GM12874 (cell line): ENCODE data around the gene NDFIP1.

Experiments used
- CTCF ChIP-seq: IDR thresholded peaks from 2 replicates; pipeline ENCODE4 v1.5.1; 2011; ENCODE audit warnings: low read depth, mild to moderate bottlenecking, control low read depth, low read length, moderate library complexity; ENCODE audit not compliant: insufficient read depth

The NDFIP1 gene

GRCh38 chr5:142166754-142167153 lies 58.2 kb downstream of the NDFIP1 start:
- TF ChIP-seq CTCF = no peak

- no peak for TF ChIP-seq CTCF
These were observed 58.9 kb downstream of the NDFIP1 start for GRCh38 chr5:142167458-142167857.

- TF ChIP-seq CTCF = no peak
These were observed 59.8 kb downstream of the NDFIP1 start for GRCh38 chr5:142168365-142168764.

- no peak for TF ChIP-seq CTCF
These were observed 61.8 kb downstream of the NDFIP1 start for GRCh38 chr5:142170254-142170953.

- no peak for TF ChIP-seq CTCF
These were observed 62.7 kb downstream of the NDFIP1 start for GRCh38 chr5:142171270-142171669.

- TF ChIP-seq CTCF = no peak
These were observed 66.5 kb downstream of the NDFIP1 start for GRCh38 chr5:142175039-142175438.

- TF ChIP-seq CTCF = no peak
These were observed 67.0 kb downstream of the NDFIP1 start for GRCh38 chr5:142175461-142176142.
